Mucosa of descending colon (tissue), 3 donors: ENCODE data around the gene TMEM135. TPM values are rescaled to one million over a fixed set of nuclear protein-coding genes. Genes with fewer than 3 reads are reported as not detected.
"Not testable (repeated sequence)": the region's sequence is repeated elsewhere in the genome, so short reads cannot be mapped to it uniquely, and the experiment has no call there.

ENCODE experiments used
- ATAC-seq: fragments of 200-7000 bp; cut with Tn5 transposase; one replicate; pipeline ENCODE4 v1.9.1; 2020; ENCODE audit warnings: mild to moderate bottlenecking, moderate library complexity
- DNase-seq, 3 donors: peaks; one replicate each; pipeline ENCODE4 v3.0.0-alpha.2; 2020
- H3K36me3 ChIP-seq: fragments of 200-600 bp; one replicate; pipeline ENCODE4 v1.8.0; 2021; ENCODE audit warnings: low read depth, mild to moderate bottlenecking
- H3K4me1 ChIP-seq: fragments of 200-600 bp; one replicate; pipeline ENCODE4 v1.8.0; 2021; ENCODE audit warnings: low read depth, mild to moderate bottlenecking
- H3K4me3 ChIP-seq: fragments of 200-600 bp; one replicate; pipeline ENCODE4 v1.8.0; 2021; ENCODE audit warnings: mild to moderate bottlenecking
- H3K9me3 ChIP-seq: fragments of 200-600 bp; one replicate; pipeline ENCODE4 v1.8.0; 2021; ENCODE audit warnings: mild to moderate bottlenecking
- CTCF ChIP-seq: fragments of 200-600 bp; IDR thresholded peaks from one replicate; pipeline ENCODE4 v1.8.0; 2022; ENCODE audit warnings: antibody characterized with exemption, mild to moderate bottlenecking
- intact Hi-C, 2 donors: fragments of 100-400 bp; cut with DNase I in 1 of 2; cut with micrococcal nuclease in 1 of 2; formaldehyde crosslinking; loops; one replicate each; pipeline versions ENCODE4 v1.11.0 to v1.11.1; 2022; cut with DNase I, micrococcal nuclease
- total RNA-seq, 3 donors: library from RNA; stranded (reverse); fragmentation: NEBNext Ultra II Directional in 2 of 3; extraction: Animal tissue kit (Norgen Biotek cat#: 25700) in 2 of 3; gene quantifications; one replicate each; pipeline versions ENCODE4 v1.2.1 to v1.2.4, GENCODE V29; 2021 to 2023
- donor health status: DM: no; HTN: no; CAD: no; lungs with moderate emphysema.
- donor health status: DM: no; HTN: no; CAD: no.
- donor health status: DM: no; HTN: yes; CAD: no.

Gene TMEM135
- total RNA-seq, 3 donors from 2014 or later, result 32.8 to 37.6 (median 37.0) TPM

GRCh38 chr11:87022254-87022653, 15.5 kb upstream of the TMEM135 start:
- no peak for TF ChIP-seq CTCF
- Histone ChIP-seq H3K36me3 (no peaks in the 10 kb centered on the region), H3K4me3 (no peak overlapping the region), H3K4me1 (peaks cover 6% of the 10 kb centered on the region), H3K9me3 (no peaks in the 10 kb centered on the region)
- DNase-seq (no peak), ATAC-seq (no peak)
- intact Hi-C loops, result no loop called here

- H3K4me1 ChIP-seq, result peaks cover 6% of the 10 kb centered on the region
- intact Hi-C loops, result no loop called here
- DNase-seq, result no peak
- H3K9me3 ChIP-seq, result no peaks in the 10 kb centered on the region
- TF ChIP-seq CTCF, result no peak
- H3K4me3 ChIP-seq, result no peak overlapping the region
- H3K36me3 ChIP-seq, result no peaks in the 10 kb centered on the region
- ATAC-seq, result no peak
Observed at GRCh38 chr11:87022738-87023137, 15.0 kb upstream of the TMEM135 start.

GRCh38 chr11:87026415-87026814, 11.3 kb upstream of the TMEM135 start:
- intact Hi-C loops, H3K4me1 ChIP-seq, ATAC-seq: not testable (repeated sequence)

GRCh38 chr11:87030458-87031054, 7.2 kb upstream of the TMEM135 start:
- Histone ChIP-seq H3K4me1 (no peaks in the 10 kb centered on the region), H3K9me3 (no peaks in the 10 kb centered on the region), H3K4me3 (no peak overlapping the region), H3K36me3 (no peaks in the 10 kb centered on the region)
- no peak for TF ChIP-seq CTCF
- DNase-seq (no peak), ATAC-seq (no peak)
- intact Hi-C loops, result no loop called here

More at GRCh38 chr11:87026415-87026814, 11.3 kb upstream of the TMEM135 start:
- not testable (repeated sequence) for H3K36me3 ChIP-seq, H3K9me3 ChIP-seq, H3K4me3 ChIP-seq, DNase-seq

GRCh38 chr11:87031433-87032170, 6.1 kb upstream of the TMEM135 start:
- Histone ChIP-seq H3K4me3 (no peak overlapping the region), H3K9me3 (no peaks in the 10 kb centered on the region), H3K36me3 (no peaks in the 10 kb centered on the region), H3K4me1 (peaks cover 3% of the 10 kb centered on the region)
- DNase-seq, result no peak
- intact Hi-C loops, result no loop called here
- TF ChIP-seq CTCF, result no peak
- ATAC-seq, result no peak

GRCh38 chr11:87033561-87033960, 4.2 kb upstream of the TMEM135 start:
- no peaks in the 10 kb centered on the region for H3K36me3 ChIP-seq
- H3K4me1 ChIP-seq, result peaks cover 5% of the 10 kb centered on the region
- ATAC-seq (no peak), DNase-seq (no peak)
- intact Hi-C loops, result no loop called here
- no peaks in the 10 kb centered on the region for H3K9me3 ChIP-seq
- H3K4me3 ChIP-seq, result no peak overlapping the region
- TF ChIP-seq CTCF, result no peak
